ENCODE data around the gene PRR22. TPM values are rescaled to one million over a fixed set of nuclear protein-coding genes. Genes with fewer than 3 reads are reported as not detected.

Gene PRR22
- total and polyA plus RNA-seq, 2 donors (not counting 3 experiments of a cell fraction or from before 2014, with no cell fraction given), result 1.4 to 3.4 TPM

- FAIRE-seq (no peak), DNase-seq (ENCODE audit: low read depth, low spot score) (no peak)
- dilution Hi-C loops (cut with MboI; ENCODE audit: extremely low pct_ligation_motif_present, low sequenced_read_pairs) (no loop called here), intact Hi-C loops (cut with micrococcal nuclease) (no loop called here)
- CTCF ChIA-PET, result interaction anchor here (0.7 to 4.6 kb wide), 2 partner anchors 8 to 21 kb away, joined by 3 to 24 read pairs; partner anchors contain the start of gene NRTN
- Histone ChIP-seq H3K9ac (replicated peaks; ENCODE audit: extremely low read depth, insufficient read depth, low read length) (no peak overlapping the region), H3K79me2 (ENCODE audit: control insufficient read depth, insufficient read depth, low read length) (no peaks in the 10 kb centered on the region), H3K36me3 (ENCODE audit: control insufficient read depth in 2 of 2, extremely low read depth in 1 of 2, insufficient read depth in 2 of 2, low read length in 2 of 2) (no peaks in the 10 kb centered on the region), H3K9me1 (replicated peaks; ENCODE audit: control insufficient read depth, extremely low read depth, insufficient read depth, low read length) (no peaks in the 10 kb centered on the region), H3K9me3 (replicated peaks; ENCODE audit: control insufficient read depth, insufficient read depth, low read length) (no peaks in the 10 kb centered on the region), H4K20me1 (replicated peaks; ENCODE audit: control insufficient read depth, extremely low read depth, insufficient read depth, low read length) (no peaks in the 10 kb centered on the region), H3K4me3 (replicated peaks in 1 of 3; ENCODE audit: insufficient read depth in 1 of 3, low read depth in 1 of 3, low read length in 3 of 3) (no peak overlapping the region), H3K4me1 (ENCODE audit: control insufficient read depth, extremely low read depth, insufficient read depth, low read length) (peaks cover 7% of the 10 kb centered on the region), H3K27me3 (ENCODE audit: control insufficient read depth in 2 of 2, insufficient read depth in 2 of 2, low read length in 2 of 2) (peaks cover 0 to 3% of the 10 kb centered on the region in 2 experiments), H3K27ac (ENCODE audit: insufficient read depth, low read depth, low read length) (no peak overlapping the region), H2AFZ (ENCODE audit: low read depth, low read length) (no peak overlapping the region), H3K4me2 (ENCODE audit: insufficient read depth, low read length) (no peak overlapping the region)
- POLR2A ChIA-PET, result no interaction called here
- no TSS peak for BruUV-seq (replicated peaks)
- TF ChIP-seq POLR2A (IDR thresholded peaks at IDR 0.05; ENCODE audit: low read depth, low read length), result no peak
- TF ChIP-seq JUN (IDR thresholded peaks at IDR 0.05; ENCODE audit: borderline replicate concordance, insufficient read depth, insufficient read length, low read depth), result no peak
- TF ChIP-seq, protein P1, sequence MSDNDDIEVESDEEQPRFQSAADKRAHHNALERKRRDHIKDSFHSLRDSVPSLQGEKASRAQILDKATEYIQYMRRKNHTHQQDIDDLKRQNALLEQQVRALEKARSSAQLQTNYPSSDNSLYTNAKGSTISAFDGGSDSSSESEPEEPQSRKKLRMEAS (IDR thresholded peaks at IDR 0.05; ENCODE audit: insufficient read depth, insufficient read length), result no peak
- TF ChIP-seq GATA2 (IDR thresholded peaks at IDR 0.05; ENCODE audit: insufficient read depth, insufficient read length, low read depth, low read length), result no peak
- no peak for TF ChIP-seq POLR2AphosphoS5 (IDR thresholded peaks at IDR 0.05; ENCODE audit: insufficient read depth, low read depth, low read length)
- TF ChIP-seq, protein P2, sequence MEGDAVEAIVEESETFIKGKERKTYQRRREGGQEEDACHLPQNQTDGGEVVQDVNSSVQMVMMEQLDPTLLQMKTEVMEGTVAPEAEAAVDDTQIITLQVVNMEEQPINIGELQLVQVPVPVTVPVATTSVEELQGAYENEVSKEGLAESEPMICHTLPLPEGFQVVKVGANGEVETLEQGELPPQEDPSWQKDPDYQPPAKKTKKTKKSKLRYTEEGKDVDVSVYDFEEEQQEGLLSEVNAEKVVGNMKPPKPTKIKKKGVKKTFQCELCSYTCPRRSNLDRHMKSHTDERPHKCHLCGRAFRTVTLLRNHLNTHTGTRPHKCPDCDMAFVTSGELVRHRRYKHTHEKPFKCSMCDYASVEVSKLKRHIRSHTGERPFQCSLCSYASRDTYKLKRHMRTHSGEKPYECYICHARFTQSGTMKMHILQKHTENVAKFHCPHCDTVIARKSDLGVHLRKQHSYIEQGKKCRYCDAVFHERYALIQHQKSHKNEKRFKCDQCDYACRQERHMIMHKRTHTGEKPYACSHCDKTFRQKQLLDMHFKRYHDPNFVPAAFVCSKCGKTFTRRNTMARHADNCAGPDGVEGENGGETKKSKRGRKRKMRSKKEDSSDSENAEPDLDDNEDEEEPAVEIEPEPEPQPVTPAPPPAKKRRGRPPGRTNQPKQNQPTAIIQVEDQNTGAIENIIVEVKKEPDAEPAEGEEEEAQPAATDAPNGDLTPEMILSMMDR (IDR thresholded peaks at IDR 0.05; ENCODE audit: extremely low read depth in 1 of 2, insufficient read depth in 1 of 2, low read depth in 1 of 2, low read length in 2 of 2), result no peak
- no peak for TF ChIP-seq MYC (IDR thresholded peaks at IDR 0.05; ENCODE audit: low read depth, low read length)
- no peak for TF ChIP-seq EZH2 (IDR thresholded peaks at IDR 0.05; ENCODE audit: borderline replicate concordance, low read depth, low read length, severe bottlenecking)
- TF ChIP-seq FOS (IDR thresholded peaks at IDR 0.05; ENCODE audit: borderline replicate concordance, insufficient read depth, low read length), result no peak
Measured at GRCh38 chr19:5825178-5825577, 40.6 kb upstream of the PRR22 start.

Measured in endothelial cell of umbilical vein (primary cell).